GM21825 (cell line): ENCODE measurements around the gene SPATA33.

Source experiments
- ATAC-seq: cut with Tn5 transposase; IDR thresholded peaks from one replicate; pipeline ENCODE4 v1.9.1; 2021; ENCODE audit warnings: mild to moderate bottlenecking, moderate library complexity; ENCODE audit not compliant: unreplicated experiment

Gene SPATA33

GRCh38 chr16:89657442-89658220 is at the start of gene SPATA33, which contains the start of gene CHMP1A:
Gene SPATA33 (plus strand): TSS chr16:89657836. CDS start chr16:89657912, 76 bp downstream.
Gene CHMP1A (minus strand): TSS chr16:89657708. CDS start chr16:89657588, 120 bp downstream.
- ATAC-seq, result peak; percentile 92

GRCh38 chr16:89607937-89608740 is 49.5 kb upstream of the SPATA33 start:
- ATAC-seq, result no peak

DNA sequence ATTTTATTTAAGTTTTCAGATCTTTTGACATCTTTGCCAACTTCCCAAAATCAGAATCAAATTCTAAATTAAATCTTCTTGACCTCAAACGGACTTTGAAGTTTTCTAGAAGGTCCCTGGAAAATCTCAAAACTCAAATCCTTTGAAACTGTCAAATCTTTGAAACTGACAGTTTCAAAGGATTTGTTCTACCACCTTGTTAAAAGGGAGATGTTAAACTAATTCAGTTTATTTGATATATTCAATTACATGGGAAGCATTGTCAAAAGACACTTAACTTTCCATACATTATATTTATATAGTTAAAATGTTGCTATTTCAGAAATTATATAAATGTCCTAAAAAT is 47.6 kb upstream of the SPATA33 start:
- no peak for ATAC-seq

DNA sequence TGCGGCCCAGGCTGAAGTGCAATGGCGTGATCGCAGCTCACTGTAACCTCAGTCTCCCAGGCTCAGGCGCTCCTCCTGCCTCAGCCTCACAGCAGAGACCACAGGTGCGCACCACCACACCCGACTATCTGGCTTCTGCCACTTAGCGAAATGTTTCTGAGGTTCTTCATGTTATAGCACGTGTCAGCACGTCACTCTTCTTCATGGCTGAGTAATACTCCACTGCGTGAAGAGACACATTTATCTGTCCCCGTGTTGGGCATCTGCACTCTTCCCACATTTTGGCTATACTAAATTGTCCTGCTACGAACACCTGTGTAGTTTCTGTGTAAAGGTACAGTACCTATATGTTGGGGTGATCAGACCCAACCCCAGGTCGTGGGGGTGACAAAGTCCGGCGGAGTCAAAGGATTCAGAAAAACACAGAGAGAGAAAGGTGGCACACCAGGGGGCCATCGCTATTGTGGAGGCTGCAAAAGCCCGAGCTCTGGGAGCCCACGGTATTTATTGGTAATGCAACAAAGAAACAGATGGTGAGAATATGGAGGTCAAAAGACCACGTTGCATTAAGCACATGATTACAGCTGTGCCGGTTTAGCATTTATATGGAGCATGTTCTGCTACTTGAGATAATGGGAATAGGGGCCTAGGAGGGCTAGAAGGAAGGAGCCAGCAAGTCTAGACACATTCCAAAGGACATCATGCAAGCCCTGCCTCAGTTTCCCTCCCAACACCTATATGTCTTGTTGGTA is 45.0 kb upstream of the SPATA33 start:
- ATAC-seq, result no peak

GRCh38 chr16:89613231-89613953 is 44.2 kb upstream of the SPATA33 start, which contains the start of gene DPEP1:
Gene DPEP1 (plus strand): TSS chr16:89613642. CDS start chr16:89630411, 16,769 bp downstream.
- no peak for ATAC-seq

GRCh38 chr16:89613954-89614459 is 43.6 kb upstream of the SPATA33 start:
- ATAC-seq, result no peak

DNA sequence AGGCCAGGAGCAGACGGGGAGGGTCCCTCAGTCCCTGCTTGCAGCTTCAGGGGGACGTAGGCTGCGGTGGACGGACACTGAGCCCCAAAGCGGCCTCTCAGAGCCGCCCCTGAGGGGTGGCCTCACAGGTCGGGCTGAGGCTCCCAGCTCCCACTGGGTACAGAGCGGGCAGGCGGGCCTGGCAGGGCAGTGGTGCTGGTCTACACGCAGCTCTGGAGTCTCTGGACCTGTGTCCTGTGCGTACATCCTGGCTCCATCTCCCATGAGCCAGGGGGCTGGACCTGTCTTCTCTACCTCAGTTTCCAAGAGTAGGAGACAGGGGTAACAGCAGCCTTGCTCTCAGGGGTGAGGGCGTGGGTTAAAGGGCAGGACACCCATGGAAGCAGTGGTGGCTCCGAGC is 42.5 kb upstream of the SPATA33 start:
- ATAC-seq, result no peak

DNA sequence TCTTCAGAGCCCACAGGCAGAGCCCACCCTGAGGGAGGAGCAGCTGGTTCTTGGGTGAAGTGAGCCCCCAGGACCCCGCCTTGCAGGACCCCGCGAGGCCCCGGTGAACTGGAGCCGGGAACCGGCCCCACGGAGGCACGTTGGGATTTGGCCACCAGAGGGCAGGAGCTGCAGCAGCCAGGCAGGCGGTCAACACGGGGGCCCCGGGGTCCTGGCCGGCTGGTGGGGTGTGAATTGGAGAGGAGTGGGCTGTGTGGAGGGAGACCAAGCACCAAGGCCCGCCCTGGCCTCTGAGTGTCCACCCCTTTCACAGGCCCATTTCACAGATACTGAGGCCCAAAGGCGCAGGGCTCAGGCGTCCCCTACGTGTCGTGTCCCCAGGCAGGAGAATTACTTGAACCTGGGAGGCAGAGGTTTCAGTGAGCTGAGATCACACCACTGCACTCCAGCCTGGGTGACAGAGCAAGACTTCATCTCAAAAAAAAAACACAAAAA is 42.0 kb upstream of the SPATA33 start:
- no peak for ATAC-seq

GRCh38 chr16:89616623-89617022 is 41.0 kb upstream of the SPATA33 start:
- ATAC-seq, result no peak

DNA sequence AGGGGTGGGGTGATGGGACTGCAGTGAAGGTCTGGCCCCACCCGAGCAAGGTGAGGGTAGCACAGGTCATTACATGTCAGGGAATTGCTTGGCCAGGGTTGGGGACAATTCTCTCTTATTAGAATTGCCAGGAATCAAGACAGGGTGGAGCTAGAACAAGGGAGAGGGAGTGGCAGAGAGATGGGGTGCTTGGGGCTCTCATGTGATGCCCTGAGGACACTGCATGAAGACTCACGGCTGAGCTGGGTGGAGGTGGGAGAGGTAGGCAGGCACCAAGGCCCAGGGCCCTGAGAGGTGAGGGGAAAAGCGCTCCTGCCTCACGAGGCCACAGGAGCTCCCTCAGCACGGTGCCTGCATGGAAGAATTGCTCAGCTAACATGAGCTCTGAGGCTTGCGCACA is 40.6 kb upstream of the SPATA33 start:
- ATAC-seq, result no peak

DNA sequence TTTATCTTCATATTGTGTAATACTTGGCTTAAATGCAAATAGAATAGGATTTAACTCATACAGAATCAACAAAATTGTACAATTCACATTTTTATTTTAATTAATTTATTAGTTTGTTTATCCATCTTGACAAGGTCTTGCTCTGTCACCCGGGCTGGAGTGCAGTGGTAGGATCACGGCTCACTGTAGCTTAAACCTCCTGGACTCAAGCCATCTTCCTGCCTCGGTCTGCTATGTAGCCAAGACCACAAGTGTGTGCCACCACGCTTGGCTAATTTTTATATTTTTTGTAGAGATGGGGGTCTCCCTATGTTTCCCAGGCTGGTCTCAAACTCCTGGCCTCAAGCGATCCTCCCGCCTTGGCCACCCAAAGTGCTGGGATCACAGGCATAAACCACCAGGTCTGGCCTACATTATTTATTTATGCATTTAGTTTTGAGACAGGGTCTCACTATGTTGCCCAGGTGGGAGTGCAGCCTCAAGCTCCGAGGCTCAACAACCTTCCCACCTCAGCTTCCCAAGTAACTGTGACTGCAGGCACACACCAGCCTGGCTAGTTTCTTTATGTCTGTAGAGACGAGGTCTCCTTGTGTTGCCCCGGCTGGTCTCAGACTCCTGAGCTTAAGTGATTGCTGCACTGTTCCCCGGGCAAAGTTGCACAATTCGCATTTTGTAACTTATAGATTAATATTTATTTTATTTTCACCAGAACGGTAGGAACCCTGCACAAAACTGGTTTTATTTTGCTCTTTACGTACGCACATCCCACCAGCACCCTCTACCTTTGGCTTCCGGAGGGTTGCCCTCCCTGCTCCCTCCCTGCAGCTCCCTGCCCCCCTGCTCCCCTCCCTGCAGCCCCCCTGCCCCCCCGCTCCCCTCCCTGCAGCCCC is 39.3 kb upstream of the SPATA33 start:
- no peak for ATAC-seq

GRCh38 chr16:89619840-89620239 is 37.8 kb upstream of the SPATA33 start:
- ATAC-seq, result no peak

DNA sequence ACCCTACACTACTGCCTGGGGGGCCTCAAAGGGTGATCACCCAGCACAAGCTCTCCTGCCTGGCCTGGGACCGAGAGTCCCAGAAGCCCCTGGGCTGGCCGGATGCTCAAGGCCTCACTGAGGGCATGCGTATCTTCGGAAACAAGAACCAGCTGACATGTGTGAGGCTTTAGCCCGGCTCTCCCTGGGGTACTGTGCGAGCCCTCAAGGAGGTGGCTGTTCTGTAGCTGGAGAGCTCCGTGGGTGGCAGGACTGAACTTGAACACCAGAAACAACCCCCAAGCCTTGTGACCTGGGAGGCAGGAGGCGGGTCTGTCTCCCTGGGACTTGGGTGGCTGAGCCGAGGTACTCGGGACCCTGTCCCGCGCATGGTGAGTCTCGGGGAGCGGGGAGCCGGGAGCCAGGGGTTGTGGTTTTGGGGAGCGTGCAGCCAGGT is 37.2 kb upstream of the SPATA33 start:
- no peak for ATAC-seq

DNA sequence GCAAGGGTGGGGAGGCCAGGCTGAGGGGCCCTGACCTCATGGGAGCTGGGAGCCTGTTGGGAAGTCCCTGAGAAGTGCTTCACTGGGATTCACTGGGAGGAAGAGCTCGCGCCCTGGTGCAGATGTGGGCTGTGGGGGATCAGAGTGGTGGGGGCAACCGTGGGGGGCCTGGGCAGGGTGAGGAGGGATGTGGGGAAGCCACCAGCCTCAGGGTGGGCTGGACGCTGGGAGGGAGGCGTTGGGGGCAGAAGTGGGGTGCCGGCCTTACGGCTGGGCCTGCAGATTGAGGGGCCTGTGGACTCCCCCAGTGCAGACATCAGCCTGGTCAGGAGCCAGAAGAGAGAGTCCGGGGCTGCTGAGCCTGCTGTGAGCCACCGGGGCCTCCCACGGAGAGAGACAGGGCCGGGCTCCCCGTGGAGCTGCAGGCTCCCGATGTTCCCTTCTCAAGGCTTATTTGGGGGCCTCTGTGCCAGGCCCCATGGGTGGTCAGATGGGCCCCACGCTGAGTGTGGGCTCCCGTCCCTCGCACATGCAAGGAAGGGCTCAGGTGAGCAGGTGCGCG is 36.4 kb upstream of the SPATA33 start:
- ATAC-seq, result no peak

DNA sequence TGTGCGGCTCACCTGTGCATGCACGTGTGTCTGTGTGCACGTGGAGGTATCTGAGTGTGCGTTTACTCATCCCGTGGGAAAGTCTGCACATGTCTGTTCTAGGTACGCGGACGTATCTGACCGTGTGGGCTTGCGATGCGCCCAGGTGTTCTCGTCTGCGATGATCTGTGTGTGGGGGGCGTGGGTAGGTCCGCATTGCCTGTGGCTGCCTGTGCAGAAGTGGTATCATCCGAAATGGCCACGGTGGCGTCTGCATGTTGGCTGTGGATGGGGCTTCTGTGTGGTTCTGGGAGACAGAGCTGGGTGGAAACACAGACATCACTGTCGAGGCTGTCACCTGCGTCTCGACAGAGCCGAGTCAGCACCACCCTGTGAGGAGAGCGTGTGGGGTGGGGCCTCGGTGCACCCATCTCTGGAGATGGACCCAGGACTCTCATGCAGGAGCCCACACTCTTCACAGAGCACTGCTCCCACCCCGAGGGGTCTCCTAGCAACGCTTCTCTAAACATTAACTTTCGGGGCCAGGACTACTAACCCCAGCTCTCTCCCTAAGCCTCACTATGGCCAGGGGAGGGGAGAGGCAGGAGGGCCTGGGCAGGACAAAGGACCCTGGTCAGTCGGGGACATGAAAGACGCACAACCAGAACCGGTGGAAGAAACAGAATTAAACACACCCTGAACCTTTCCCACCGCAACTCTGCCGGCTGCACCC is 35.8 kb upstream of the SPATA33 start:
- no peak for ATAC-seq

GRCh38 chr16:89623511-89624261 is 34.0 kb upstream of the SPATA33 start:
- ATAC-seq, result no peak
